Spleen (tissue), 7 donors: ENCODE data around the gene RBM4.

Experiments used
- POLR2A ChIP-seq, 3 donors: fragments of 450-650 bp; IDR thresholded peaks; one replicate each; pipeline ENCODE4 v1.5.1; 2017; ENCODE audit warnings: antibody characterized with exemption in 3 of 3, mild to moderate bottlenecking in 1 of 3
- TF ChIP-seq, protein P1 (sequence below), 11 experiments: fragments of 200-600 bp in 7 of 11; fragments of 450-650 bp in 4 of 11; sonication (generic) in 4 of 11; IDR thresholded peaks in 8 of 11; conservative IDR thresholded peaks in 3 of 11; 1 replicate in 7 of 11; 2 replicates in 4 of 11; pipeline versions ENCODE4 v1.4.0 to v1.8.0; 2016 to 2021; ENCODE audit warnings: antibody characterized with exemption in 11 of 11, inconsistent platforms in 4 of 11, mild to moderate bottlenecking in 1 of 11
- donor health status: DM: no; HTN: no; CAD: no; lungs with moderate emphysema.
- donor health status: DM: no; HTN: no; CAD: no.
- donor health status: DM: no; HTN: no; CAD: no.

GRCh38 chr11:66643745-66644437, 5.4 kb downstream of the RBM4 start:
- no peak for TF ChIP-seq POLR2A (IDR thresholded peaks at IDR 0.05)
- TF ChIP-seq, protein P1, sequence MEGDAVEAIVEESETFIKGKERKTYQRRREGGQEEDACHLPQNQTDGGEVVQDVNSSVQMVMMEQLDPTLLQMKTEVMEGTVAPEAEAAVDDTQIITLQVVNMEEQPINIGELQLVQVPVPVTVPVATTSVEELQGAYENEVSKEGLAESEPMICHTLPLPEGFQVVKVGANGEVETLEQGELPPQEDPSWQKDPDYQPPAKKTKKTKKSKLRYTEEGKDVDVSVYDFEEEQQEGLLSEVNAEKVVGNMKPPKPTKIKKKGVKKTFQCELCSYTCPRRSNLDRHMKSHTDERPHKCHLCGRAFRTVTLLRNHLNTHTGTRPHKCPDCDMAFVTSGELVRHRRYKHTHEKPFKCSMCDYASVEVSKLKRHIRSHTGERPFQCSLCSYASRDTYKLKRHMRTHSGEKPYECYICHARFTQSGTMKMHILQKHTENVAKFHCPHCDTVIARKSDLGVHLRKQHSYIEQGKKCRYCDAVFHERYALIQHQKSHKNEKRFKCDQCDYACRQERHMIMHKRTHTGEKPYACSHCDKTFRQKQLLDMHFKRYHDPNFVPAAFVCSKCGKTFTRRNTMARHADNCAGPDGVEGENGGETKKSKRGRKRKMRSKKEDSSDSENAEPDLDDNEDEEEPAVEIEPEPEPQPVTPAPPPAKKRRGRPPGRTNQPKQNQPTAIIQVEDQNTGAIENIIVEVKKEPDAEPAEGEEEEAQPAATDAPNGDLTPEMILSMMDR (IDR thresholded peaks at IDR 0.05 in 8 of 11, conservative IDR thresholded peaks at IDR 0.05 in 3 of 11), result no peak
